WTC11 (cell line): ENCODE results near the gene IFNAR2. TPM values are rescaled to one million over a fixed set of nuclear protein-coding genes. Genes with fewer than 3 reads are reported as not detected.

Experiments used
- ATAC-seq: fragments of 200-7000 bp; cut with Tn5 transposase; 2 replicates; pipeline ENCODE4 v1.10.0; 2021; ENCODE audit warnings: mild to moderate bottlenecking, moderate library complexity
- CTCF ChIA-PET: fragments of 300-600 bp; sonication (Branson Sonifier 250); formaldehyde crosslinking; loops from one replicate; lab custom pipeline; 2021; ENCODE audit warnings: antibody characterized with exemption; lab: Charles Lee
- POLR2A ChIA-PET: fragments of 350-600 bp; sonication (Branson Sonifier 250); formaldehyde crosslinking; loops from one replicate; lab custom pipeline; 2021; ENCODE audit warnings: antibody characterized with exemption; lab: Charles Lee
- DNase-seq: peaks from one replicate; pipeline ENCODE4 v3.0.0; 2021; ENCODE audit warnings: low spot score
- H3K27ac Mint-ChIP-seq: 2 replicates; pipeline ENCODE4 v1.8.0; 2021; ENCODE audit warnings: mixed read lengths
- H3K27me3 Mint-ChIP-seq: 2 replicates; pipeline ENCODE4 v1.8.0; 2021; ENCODE audit warnings: low read depth, mild to moderate bottlenecking, moderate library complexity, mixed read lengths
- H3K36me3 Mint-ChIP-seq: 2 replicates; pipeline ENCODE4 v1.8.0; 2021; ENCODE audit warnings: mixed read lengths
- H3K4me1 Mint-ChIP-seq: 2 replicates; pipeline ENCODE4 v1.8.0; 2022; ENCODE audit warnings: mixed read lengths
- H3K4me3 Mint-ChIP-seq: 2 replicates; pipeline ENCODE4 v1.8.0; 2021; ENCODE audit warnings: mild to moderate bottlenecking, moderate library complexity, mixed read lengths
- H3K9me3 Mint-ChIP-seq: 2 replicates; pipeline ENCODE4 v1.8.0; 2021; ENCODE audit warnings: mixed read lengths
- ATF2 ChIP-seq: sonication (generic); formaldehyde crosslinking; IDR thresholded peaks from 2 replicates; pipeline ENCODE4 v1.8.1; 2022; ENCODE audit warnings: low read depth, missing genetic modification reagents, borderline replicate concordance
- ATF6 ChIP-seq: sonication (generic); formaldehyde crosslinking; IDR thresholded peaks from 2 replicates; pipeline ENCODE4 v1.8.1; 2023; ENCODE audit warnings: mild to moderate bottlenecking, missing genetic modification reagents
- NFE2L1 ChIP-seq: sonication (generic); formaldehyde crosslinking; IDR thresholded peaks from 2 replicates; pipeline ENCODE4 v1.8.1; 2023; ENCODE audit warnings: missing genetic modification reagents
- NR3C1 ChIP-seq: sonication (generic); formaldehyde crosslinking; conservative IDR thresholded peaks from 2 replicates; pipeline ENCODE4 v1.8.1; 2023; ENCODE audit warnings: low read depth, mild to moderate bottlenecking, missing genetic modification reagents
- ZBTB43 ChIP-seq: sonication (generic); formaldehyde crosslinking; IDR thresholded peaks from 2 replicates; pipeline ENCODE4 v1.8.1; 2023; ENCODE audit warnings: mild to moderate bottlenecking, missing genetic modification reagents
- ZNF232 ChIP-seq: sonication (generic); formaldehyde crosslinking; IDR thresholded peaks from 2 replicates; pipeline ENCODE4 v1.8.0; 2022; ENCODE audit warnings: mild to moderate bottlenecking, missing genetic modification reagents
- ZNF317 ChIP-seq: sonication (generic); formaldehyde crosslinking; IDR thresholded peaks from 2 replicates; pipeline ENCODE4 v1.8.1; 2023; ENCODE audit warnings: low read depth, mild to moderate bottlenecking, moderate library complexity, missing genetic modification reagents, borderline replicate concordance
- ZNF396 ChIP-seq: fragments of 250-450 bp; sonication (Bioruptor Pico); IDR thresholded peaks from 2 replicates; pipeline ENCODE4 v1.8.0; 2021; ENCODE audit warnings: mild to moderate bottlenecking, moderate library complexity, borderline replicate concordance
- ZNF416 ChIP-seq: fragments of 250-450 bp; sonication (Bioruptor Pico); IDR thresholded peaks from 2 replicates; pipeline ENCODE4 v1.9.0; 2021; ENCODE audit warnings: mild to moderate bottlenecking, inconsistent platforms
- total RNA-seq: library from RNA; stranded (reverse); gene quantifications from 3 replicates; pipeline ENCODE4 v1.2.3, GENCODE V29; 2021
- TF ChIP-seq, protein P1 (sequence below): sonication (generic); formaldehyde crosslinking; IDR thresholded peaks from 2 replicates; pipeline ENCODE4 v1.8.1; 2023; ENCODE audit warnings: mild to moderate bottlenecking, missing genetic modification reagents, moderate library complexity
- TF ChIP-seq, protein P2 (sequence below): sonication (generic); formaldehyde crosslinking; conservative IDR thresholded peaks from 2 replicates; pipeline ENCODE4 v1.8.1; 2023; ENCODE audit warnings: mild to moderate bottlenecking, low read depth, missing genetic modification reagents, moderate library complexity

IFNAR2 gene
- total RNA-seq, 1 experiment from 2014 or later: 13.3 TPM

- Mint-ChIP-seq H3K9me3 (peaks cover 12% of the 10 kb centered on the region), H3K36me3 (peaks cover 7% of the 10 kb centered on the region), H3K27ac (no peak overlapping the region), H3K4me3 (no peak overlapping the region), H3K27me3 (no peaks in the 10 kb centered on the region; the same call in 1 of the 2 replicates), H3K4me1 (no peaks in the 10 kb centered on the region)
- ATAC-seq (no peak), DNase-seq (no peak)
- TF ChIP-seq, protein P1, sequence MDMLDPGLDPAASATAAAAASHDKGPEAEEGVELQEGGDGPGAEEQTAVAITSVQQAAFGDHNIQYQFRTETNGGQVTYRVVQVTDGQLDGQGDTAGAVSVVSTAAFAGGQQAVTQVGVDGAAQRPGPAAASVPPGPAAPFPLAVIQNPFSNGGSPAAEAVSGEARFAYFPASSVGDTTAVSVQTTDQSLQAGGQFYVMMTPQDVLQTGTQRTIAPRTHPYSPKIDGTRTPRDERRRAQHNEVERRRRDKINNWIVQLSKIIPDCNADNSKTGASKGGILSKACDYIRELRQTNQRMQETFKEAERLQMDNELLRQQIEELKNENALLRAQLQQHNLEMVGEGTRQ (CRISPR knock-in tag): no peak
- TF ChIP-seq ZNF396 (CRISPR knock-in tag) (no peak), NFE2L1 (CRISPR knock-in tag) (no peak), ZNF416 (no peak), ATF2 (CRISPR knock-in tag) (no peak), ZBTB43 (CRISPR knock-in tag) (no peak), ATF6 (no peak)
- ChIA-PET CTCF (no interaction called here), POLR2A (interaction anchor here (0.5 kb wide), 1 partner anchor 81 kb away, joined by 3 read pairs; no protein-coding TSS in a partner anchor)
Observed at GRCh38 chr21:33206771-33207281, 22.9 kb upstream of the IFNAR2 start.

DNA sequence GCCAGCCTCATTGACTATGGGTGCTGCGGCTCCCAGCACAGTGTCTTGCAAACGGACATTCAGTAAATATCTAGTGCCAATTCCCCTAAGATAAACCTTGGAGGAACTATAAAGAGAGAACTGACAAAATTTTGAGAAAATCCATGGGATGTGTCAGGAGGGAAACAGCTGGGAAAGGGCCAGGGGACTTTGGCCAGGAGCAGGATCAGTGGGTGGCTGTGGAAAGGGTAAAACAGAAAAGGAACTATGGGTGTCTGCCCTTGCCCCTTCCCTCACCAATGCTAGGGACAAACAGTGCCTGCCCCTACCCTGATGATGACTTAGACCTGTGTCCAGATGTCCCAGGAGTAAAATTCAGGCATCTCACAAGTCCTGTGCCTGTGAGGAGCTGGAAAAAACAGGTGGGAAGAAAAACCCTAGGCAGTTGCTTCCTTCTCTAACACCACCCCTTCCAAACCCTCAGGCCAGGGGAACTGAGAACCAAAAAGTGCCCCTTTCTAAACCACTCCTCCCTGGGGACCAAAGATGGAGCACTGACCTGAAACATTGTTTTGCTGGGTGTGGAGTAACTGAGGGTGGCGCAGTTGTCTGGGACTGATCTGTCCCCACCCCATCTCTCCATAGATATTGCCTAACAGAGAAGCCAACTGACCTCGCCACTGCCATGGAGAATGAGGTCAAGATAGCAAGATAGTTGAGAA lies 22.1 kb upstream of the IFNAR2 start:
- no peak for DNase-seq
- no peak overlapping the region for H3K4me3 Mint-ChIP-seq
- ChIA-PET POLR2A (no interaction called here), CTCF (no interaction called here)
- H3K36me3 Mint-ChIP-seq: peaks cover 7% of the 10 kb centered on the region
- no peak for TF ChIP-seq ZNF232 (CRISPR knock-in tag)
- TF ChIP-seq NR3C1: no peak
- H3K27me3 Mint-ChIP-seq: no peaks in the 10 kb centered on the region
- H3K27ac Mint-ChIP-seq: no peak overlapping the region
- no peak for ATAC-seq
- H3K4me1 Mint-ChIP-seq: peaks cover 6% of the 10 kb centered on the region
- H3K9me3 Mint-ChIP-seq: peaks cover 12% of the 10 kb centered on the region

GRCh38 chr21:33208534-33208933 lies 21.2 kb upstream of the IFNAR2 start:
- peak; percentile 94 for TF ChIP-seq ZNF317 (CRISPR knock-in tag)
- TF ChIP-seq, protein P2, sequence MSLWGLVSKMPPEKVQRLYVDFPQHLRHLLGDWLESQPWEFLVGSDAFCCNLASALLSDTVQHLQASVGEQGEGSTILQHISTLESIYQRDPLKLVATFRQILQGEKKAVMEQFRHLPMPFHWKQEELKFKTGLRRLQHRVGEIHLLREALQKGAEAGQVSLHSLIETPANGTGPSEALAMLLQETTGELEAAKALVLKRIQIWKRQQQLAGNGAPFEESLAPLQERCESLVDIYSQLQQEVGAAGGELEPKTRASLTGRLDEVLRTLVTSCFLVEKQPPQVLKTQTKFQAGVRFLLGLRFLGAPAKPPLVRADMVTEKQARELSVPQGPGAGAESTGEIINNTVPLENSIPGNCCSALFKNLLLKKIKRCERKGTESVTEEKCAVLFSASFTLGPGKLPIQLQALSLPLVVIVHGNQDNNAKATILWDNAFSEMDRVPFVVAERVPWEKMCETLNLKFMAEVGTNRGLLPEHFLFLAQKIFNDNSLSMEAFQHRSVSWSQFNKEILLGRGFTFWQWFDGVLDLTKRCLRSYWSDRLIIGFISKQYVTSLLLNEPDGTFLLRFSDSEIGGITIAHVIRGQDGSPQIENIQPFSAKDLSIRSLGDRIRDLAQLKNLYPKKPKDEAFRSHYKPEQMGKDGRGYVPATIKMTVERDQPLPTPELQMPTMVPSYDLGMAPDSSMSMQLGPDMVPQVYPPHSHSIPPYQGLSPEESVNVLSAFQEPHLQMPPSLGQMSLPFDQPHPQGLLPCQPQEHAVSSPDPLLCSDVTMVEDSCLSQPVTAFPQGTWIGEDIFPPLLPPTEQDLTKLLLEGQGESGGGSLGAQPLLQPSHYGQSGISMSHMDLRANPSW (CRISPR knock-in tag): no peak
- Mint-ChIP-seq H3K9me3 (peaks cover 12% of the 10 kb centered on the region), H3K4me1 (peaks cover 6% of the 10 kb centered on the region), H3K27me3 (no peaks in the 10 kb centered on the region), H3K27ac (no peak overlapping the region), H3K4me3 (no peak overlapping the region), H3K36me3 (peaks cover 7% of the 10 kb centered on the region)
- no peak for DNase-seq
- ATAC-seq: no peak
- ChIA-PET POLR2A (no interaction called here), CTCF (no interaction called here)
